HuH-7.5 (cell line): ENCODE results near the gene AFF3.

ENCODE experiments used
- DNase-seq: peaks from one replicate; pipeline ENCODE4 v3.0.0; 2011; ENCODE audit warnings: low spot score

AFF3 gene

DNA sequence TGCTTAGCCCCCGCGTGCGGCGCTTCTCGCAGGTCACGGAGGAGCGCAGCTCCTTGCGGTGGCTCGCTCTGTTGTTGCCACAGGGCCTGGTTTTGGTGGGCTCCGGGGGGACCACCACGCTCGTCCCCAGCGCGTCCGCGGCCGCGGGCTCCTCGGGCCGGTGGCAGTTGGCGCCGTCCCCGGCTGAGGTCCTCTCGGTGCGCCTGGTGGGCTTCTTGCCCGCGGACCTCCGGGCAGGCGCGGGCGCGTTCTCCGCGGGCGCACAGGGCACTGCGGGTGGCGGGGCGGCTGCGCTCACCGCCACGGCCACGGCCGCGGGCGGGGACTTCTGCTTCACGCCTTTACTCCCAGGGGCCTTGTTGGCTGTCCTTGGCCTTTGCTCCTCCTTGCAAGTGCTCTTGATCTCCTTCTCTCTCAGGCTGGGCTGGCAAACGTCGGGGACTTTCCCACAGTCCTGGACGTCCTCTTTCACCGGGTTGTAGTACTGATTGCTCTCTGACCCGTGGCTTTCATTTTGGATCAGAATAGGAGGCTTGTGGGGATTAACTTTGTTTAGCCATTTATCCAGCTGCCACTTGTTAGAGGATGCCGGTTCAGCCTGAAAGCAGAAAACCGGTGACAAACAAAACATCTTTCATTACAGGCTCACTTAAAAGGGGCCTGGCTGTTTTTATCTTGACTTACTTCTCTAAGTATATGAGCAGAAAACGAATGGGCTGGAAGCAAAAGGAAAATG is 548.5 kb downstream of the AFF3 start:
- DNase-seq = no peak

- no peak for DNase-seq
These were observed 565.6 kb downstream of the AFF3 start for GRCh38 chr2:99576775-99577174.

GRCh38 chr2:99573634-99574251 is 568.6 kb downstream of the AFF3 start:
- no peak for DNase-seq

DNA sequence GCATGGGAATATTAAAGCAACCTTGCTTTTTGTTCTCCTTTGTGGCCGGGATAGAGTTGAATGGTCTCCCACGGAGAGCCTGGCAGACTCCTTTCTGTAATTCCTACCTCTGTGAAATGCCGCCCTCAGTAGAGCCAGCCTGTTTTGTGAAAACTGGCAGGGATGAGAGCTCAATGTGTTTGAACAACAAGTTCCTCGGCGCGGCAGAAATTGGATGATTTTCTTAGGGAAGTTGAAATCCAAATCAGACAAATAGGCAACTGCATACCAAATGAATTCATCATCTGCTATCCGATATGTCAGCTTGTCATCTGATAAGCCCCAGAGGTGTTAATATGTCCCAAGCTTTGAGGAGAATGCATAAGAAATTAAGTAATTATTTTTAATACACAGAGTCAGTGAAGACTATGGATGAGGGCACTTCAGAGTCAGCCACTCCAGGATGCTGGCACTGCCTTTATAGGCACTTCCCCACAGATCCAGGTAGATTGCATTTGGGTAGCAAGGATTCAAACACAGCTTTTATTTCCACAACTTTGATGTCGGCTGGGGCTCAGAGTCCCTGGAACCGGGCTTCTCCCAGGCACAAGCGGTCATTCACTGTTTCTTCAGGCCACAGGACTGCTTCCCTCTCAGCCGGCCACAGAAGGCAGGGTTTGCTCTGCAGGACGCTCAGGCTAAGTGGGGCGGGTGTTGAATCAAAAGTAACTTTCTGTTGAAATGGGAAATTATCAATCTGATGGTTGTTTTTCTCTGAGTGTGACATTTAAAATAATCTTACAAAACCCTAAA is 569.8 kb downstream of the AFF3 start:
- DNase-seq = no peak

DNA sequence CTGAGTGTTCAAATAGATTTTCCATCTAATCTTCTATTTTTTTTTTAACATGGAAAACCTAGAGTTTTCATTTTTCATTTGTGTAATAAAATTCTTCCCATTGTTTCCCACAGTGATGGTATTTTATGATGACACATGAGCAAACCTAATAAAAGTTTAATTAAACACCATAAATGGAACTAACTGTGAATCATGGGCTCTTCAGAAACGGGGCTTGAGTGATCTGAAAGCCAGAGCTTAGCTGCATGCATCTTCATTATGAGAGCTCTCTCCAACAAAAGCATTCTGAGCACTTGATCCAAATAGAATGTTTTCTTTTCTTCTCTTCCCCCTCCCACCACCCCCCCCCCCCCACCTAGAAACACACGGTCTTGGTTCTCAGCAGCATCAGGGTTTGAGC is 570.4 kb downstream of the AFF3 start:
- no peak for DNase-seq

- no peak for DNase-seq
These were observed 570.9 kb downstream of the AFF3 start for GRCh38 chr2:99571533-99571932.

DNA sequence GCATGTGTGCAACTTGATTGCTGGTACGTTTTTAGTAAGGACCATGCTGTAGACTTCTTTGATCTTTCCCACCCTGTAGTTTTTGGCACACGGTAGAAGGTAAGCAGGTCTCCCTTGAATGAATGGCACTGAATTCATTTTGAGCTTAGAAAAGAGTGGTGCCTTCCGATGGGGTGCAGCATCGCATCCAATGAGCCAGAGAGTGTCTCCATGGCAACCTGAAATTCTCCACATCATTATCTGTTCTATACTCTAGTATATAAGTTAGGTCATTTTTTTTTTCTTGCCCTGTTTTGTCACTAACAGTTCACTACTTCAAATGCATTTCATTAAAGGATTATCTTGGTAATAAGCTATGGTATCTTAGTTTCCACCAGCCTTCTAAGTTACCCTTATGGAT is 571.4 kb downstream of the AFF3 start:
- no peak for DNase-seq

DNA sequence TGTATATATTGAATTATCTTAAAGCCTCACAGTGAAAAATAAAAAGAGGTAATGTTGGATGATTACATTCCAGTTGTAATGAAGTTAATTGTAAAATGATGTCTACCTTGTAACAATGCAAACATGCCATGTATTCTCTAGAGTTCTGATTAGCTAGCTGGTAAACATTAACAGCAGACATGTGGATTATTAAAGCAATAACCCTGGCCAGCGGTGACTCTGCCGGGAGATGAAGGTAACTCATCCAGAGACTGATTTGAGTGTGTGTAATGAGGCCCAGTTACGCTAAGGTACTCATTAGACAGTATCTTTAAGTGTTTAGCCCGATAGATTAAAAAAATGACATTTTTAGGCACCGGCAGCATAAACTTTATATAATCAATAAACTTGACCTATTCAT is 573.0 kb downstream of the AFF3 start:
- DNase-seq = no peak

DNA sequence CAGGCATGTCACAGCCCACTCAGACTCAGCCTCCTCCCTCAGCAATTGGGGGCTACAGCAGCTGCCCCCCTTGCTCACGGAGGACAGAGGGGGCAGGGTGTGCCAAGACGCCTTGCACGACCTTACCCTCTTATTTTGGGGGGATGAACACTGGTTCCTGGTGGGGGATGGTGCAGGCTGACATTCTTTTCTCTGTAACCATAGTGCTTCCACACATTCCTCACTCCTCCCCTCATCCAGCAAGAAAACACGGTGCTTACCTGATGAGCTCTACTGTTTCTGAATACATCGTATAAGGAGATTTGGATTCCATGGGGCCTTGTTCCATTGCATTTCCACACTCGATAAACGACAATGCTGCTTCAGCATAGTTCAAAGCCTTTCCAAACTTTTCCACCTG is 577.2 kb downstream of the AFF3 start:
- no peak for DNase-seq

DNA sequence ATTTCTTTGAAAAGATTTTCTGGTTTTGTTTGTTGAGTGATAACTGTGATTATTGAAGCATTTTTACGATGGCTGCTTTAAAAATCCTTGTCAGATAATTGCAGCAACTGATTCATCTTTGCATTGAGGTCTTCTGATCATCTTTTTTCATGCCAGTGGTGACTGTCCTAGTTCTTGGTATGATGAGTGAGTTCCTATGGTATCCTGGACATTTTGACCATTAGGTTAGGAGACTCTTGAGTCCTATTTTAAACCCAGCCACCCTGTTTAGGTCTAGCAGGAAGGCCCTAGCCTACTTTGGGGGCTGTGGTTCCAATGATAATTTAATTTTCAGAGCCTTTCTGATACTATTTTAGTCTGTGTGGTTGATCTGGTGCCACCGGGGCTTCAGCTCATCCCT is 579.9 kb downstream of the AFF3 start:
- DNase-seq = no peak

GRCh38 chr2:99561804-99562203 is 580.6 kb downstream of the AFF3 start:
- DNase-seq = no peak

DNA sequence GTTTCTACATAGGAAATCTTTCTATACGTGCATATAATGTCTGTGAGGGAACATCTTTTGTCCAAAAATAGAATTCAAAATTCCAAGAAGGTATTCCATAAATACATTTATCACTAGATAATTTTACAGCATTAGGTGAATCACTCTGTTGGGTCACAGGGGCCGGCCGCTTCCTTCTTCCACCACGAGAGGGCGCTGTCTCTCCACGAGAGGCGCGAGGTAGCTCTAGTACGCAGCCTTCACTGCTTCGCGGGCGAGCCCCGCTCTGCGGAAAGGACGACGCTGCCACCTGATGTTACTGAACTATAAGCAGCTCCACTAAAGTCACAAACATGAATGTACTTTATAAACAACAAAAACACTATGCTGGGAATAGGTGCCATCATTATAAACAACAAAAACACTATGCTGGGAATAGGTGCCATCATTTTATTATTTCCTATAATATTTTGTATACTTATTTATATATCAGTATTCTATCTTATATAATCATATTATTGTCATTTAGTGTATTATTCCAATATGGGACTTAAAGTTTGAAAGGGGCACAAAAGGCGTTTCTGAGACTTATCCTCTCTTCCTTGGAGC is 583.2 kb downstream of the AFF3 start:
- DNase-seq = peak; percentile 76

- no peak for DNase-seq
These were observed 587.0 kb downstream of the AFF3 start for GRCh38 chr2:99555404-99555803.

- DNase-seq = no peak
These were observed 587.5 kb downstream of the AFF3 start for GRCh38 chr2:99554871-99555270.

- DNase-seq = no peak
These were observed 588.2 kb downstream of the AFF3 start for GRCh38 chr2:99554238-99554637.

DNA sequence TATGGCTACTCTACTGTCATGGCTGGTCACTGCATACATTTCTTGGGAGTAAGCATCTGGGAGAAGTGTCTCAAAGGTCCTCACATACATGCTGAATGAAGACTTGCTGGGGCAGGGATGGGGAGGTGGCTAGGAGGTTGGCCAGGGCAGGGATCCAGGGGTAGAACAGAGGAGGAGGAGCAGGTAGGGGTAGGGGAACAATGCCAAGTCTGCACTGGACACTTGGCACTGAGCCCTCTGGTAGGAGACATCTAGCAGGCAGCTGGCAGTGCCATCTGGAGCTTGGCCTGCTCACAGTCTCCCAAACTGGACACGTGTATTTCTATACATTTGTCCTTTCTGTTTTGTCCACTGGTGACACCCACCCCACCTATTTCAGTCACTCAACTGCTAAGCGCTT is 589.9 kb downstream of the AFF3 start:
- DNase-seq = no peak

DNA sequence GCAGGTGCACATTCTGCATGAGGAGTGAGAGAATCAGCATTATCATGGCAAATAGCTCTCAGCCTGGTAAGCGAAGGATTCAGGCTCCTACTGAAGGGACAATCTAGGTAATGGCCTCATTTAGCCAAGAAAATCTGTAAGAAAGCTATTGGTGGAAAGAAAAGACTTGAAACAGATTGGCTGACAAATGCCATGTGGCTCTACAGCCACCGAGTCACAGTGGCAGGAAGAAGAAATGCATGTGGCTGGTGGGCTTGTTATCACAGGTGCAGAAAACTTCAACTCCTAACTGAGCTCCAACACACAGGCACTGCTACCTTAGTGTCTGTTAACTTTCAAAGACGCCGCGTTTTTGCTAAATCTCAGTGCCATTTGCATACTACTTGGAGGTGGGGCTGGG is 592.0 kb downstream of the AFF3 start:
- no peak for DNase-seq

- DNase-seq = no peak
These were observed 596.8 kb downstream of the AFF3 start for GRCh38 chr2:99545604-99546003.

- no peak for DNase-seq
These were observed 597.3 kb downstream of the AFF3 start for GRCh38 chr2:99545066-99545465.

- DNase-seq = no peak
These were observed 597.8 kb downstream of the AFF3 start for GRCh38 chr2:99544608-99545007.

GRCh38 chr2:99543247-99543646 is 599.1 kb downstream of the AFF3 start:
- DNase-seq = no peak

DNA sequence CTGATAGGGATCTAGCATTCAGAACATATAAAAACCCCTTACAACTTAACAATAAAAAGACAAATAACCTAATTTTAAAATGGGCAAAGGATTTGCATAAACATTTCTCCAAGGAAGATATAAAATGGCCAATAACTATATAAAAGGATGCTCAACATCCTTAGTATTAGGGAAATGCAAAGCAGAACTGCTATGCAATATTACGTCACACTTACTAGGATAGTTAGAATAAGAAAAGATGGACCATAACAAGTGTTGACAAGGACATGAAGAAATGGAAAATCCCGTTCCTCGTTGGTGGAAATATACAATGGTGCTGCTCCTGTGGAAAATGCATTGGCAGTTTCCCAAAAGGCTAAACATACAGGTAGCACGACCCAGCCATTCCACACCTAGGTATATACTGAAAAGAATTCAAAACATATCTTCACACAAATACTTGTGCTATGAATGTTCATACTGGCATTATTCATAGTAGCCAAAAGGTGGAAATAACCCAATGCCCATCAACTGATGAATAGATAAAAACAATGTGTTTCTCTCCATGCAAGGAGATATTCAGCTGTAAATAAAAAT is 604.4 kb downstream of the AFF3 start:
- no peak for DNase-seq

GRCh38 chr2:99524056-99524455 is 618.3 kb downstream of the AFF3 start:
- DNase-seq = no peak
